Heart left ventricle (tissue), 13 donors: ENCODE data around the gene BCL2A1.

ENCODE experiments used
- POLR2A ChIP-seq, 2 donors: fragments of 450-650 bp; IDR thresholded peaks; one replicate each; pipeline ENCODE4 v1.6.1; 2017; ENCODE audit warnings: antibody characterized with exemption in 2 of 2, mild to moderate bottlenecking in 2 of 2, moderate library complexity in 2 of 2
- TF ChIP-seq, protein P1 (sequence below), 12 donors: fragments of 200-600 bp; sonication (generic) in 4 of 12; IDR thresholded peaks; one replicate each; pipeline versions ENCODE4 v1.5.0 to v1.8.0; 2018 to 2022; ENCODE audit warnings: antibody characterized with exemption in 12 of 12, mild to moderate bottlenecking in 5 of 12
- donor health status: ischemic (EF 13 %, LVEDD 7.1; RV severe dilation, severe dysfunction).
- donor health status: DM: no; HTN: yes; CAD: no.
- donor health status: DM: no; HTN: no; CAD: no.
- donor health status: ischemic (EF 25% LVEDD 6.9; RV normal size, moderate dysfunction).
- donor health status: ischemic (EF 25% LVEDD 5.7; RV mildly dilated, moderate dysfunction).
- donor health status: ischemic (EF 35%, LVEDD 5.7; RV mildly dilated, moderate dysfunction).
- donor health status: nonischemic (EF 11% LVEDD 7.7; RV severe dilation, severe dysfunction).
- donor health status: DM: yes; HTN: yes; CAD: no.
- donor health status: PGD.
- donor health status: ischemic (EF 29% LVEDD 5.4; RV normal size, mild dysfunction).
- donor health status: nonischemic (EF 23%, LVEDD 6.1; RV moderate dilation, normal function).

DNA sequence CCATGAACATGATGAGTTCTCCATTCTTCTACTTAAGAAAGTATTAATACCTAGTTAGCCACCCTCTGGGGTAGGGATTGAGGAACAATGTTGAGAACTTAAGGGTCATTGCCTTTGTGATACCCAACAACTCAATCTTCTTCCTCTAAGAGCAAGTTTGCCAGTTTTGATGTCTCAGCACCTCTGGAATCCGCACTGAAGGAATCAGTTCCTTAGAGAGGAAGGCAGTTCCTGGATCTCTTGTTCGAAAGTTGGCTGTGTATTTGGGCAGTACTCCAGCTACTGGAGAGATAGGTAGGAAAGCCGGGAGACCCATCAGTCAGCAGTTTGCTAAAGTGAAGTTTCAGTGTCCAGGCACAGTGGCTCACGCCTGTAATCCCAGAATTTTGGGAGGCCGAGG, 38.5 kb downstream of the BCL2A1 start:
- TF ChIP-seq, protein P1, sequence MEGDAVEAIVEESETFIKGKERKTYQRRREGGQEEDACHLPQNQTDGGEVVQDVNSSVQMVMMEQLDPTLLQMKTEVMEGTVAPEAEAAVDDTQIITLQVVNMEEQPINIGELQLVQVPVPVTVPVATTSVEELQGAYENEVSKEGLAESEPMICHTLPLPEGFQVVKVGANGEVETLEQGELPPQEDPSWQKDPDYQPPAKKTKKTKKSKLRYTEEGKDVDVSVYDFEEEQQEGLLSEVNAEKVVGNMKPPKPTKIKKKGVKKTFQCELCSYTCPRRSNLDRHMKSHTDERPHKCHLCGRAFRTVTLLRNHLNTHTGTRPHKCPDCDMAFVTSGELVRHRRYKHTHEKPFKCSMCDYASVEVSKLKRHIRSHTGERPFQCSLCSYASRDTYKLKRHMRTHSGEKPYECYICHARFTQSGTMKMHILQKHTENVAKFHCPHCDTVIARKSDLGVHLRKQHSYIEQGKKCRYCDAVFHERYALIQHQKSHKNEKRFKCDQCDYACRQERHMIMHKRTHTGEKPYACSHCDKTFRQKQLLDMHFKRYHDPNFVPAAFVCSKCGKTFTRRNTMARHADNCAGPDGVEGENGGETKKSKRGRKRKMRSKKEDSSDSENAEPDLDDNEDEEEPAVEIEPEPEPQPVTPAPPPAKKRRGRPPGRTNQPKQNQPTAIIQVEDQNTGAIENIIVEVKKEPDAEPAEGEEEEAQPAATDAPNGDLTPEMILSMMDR (IDR thresholded peaks at IDR 0.05): no peak
- no peak for TF ChIP-seq POLR2A (IDR thresholded peaks at IDR 0.05)
